ENCODE measurements around the gene HBP1. TPM values are rescaled to one million over a fixed set of nuclear protein-coding genes. Genes with fewer than 3 reads are reported as not detected.
"Not testable (repeated sequence)": the region's sequence is repeated elsewhere in the genome, so short reads cannot be mapped to it uniquely, and the experiment has no call there.

HBP1 gene
- polyA plus RNA-seq, 2 donors, result 48.7 to 58.9 TPM

DNA sequence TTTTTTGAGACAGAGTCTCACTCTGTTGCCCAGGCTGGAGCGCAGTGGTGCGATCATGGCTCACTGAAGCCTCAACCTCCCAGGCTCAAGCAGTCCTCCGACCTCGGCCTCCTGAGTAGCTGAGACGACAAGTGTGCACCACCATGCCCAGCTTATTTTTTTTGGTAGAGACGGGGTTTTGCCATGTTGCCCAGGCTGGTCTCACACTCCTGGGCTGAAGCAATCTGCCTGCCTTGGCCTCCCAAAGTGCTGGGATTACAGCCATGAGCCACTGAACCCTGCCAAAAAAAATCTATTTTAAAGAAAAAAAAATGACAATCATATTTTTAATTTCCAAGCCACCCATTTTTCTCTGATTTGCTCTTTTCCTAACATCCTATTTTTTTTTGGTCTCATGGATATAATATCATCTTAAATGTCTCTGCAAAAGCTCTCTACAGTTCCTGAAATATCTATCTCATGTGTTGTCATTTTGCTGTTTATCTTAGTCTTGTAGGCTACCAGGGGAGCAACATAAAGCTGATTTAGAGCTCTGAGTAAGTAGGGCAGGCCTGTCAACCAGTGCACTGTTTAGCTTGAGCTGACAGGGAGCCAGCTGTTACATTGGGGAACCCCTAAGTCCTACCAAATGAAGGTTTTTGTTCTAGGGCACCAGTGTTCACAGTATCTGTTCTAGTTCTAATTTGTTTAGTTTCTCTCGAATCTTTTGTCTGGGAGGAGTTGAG, 29.9 kb upstream of the HBP1 start:
- Histone ChIP-seq H3K36me3 (ENCODE audit: control insufficient read depth in 2 of 2, insufficient read depth in 2 of 2, low read length in 1 of 2) (no peaks in the 10 kb centered on the region), H3K4me1 (ENCODE audit: control insufficient read depth in 2 of 2, insufficient read depth in 2 of 2, low read length in 1 of 2) (no peaks in the 10 kb centered on the region)
- WGBS, 2 donors, result 80 to 87% methylated on average over 7 of the region's 7 CpGs

DNA sequence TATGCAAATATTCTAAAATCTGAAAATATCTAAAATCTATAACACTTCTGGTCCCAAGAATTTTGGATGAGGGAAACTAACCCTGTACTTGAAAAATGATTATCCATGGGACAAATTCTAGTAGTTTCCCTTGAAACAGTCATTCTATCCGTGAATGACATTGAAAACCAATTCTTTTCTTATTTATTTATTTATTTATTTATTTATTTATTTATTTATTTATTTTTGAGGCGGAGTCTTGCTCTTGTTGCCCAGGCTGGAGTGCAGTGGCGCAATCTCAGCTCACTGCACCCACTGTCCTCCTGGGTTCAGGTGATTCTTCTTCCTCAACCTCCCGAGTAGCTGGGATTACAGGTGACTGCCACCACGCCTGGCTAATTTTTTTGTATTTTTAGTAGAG, 24.9 kb upstream of the HBP1 start:
- H3K4me3 ChIP-seq (ENCODE audit: low read depth in 1 of 2, low read length in 2 of 2); H3K27me3 ChIP-seq (ENCODE audit: control insufficient read depth in 1 of 2, insufficient read depth in 2 of 2, low read length in 2 of 2); H3K9me3 ChIP-seq (ENCODE audit: control insufficient read depth in 2 of 2, insufficient read depth in 1 of 2, low read depth in 1 of 2, low read length in 1 of 2); H3K27ac ChIP-seq (ENCODE audit: low read depth in 2 of 2, low read length in 1 of 2); H3K36me3 ChIP-seq (ENCODE audit: control insufficient read depth in 2 of 2, insufficient read depth in 2 of 2, low read length in 1 of 2); H3K4me1 ChIP-seq (ENCODE audit: control insufficient read depth in 2 of 2, insufficient read depth in 2 of 2, low read length in 1 of 2): not testable (repeated sequence)
- WGBS, 2 donors, result 86 to 88% methylated on average over 5 of the region's 5 CpGs

More for the DNA sequence above, 29.9 kb upstream of the HBP1 start:
- H3K4me3 ChIP-seq (ENCODE audit: low read depth in 1 of 2, low read length in 2 of 2), result no peak overlapping the region
- no peaks in the 10 kb centered on the region for H3K27me3 ChIP-seq (ENCODE audit: control insufficient read depth in 1 of 2, insufficient read depth in 2 of 2, low read length in 2 of 2)
- no peaks in the 10 kb centered on the region for H3K9me3 ChIP-seq (ENCODE audit: control insufficient read depth in 2 of 2, insufficient read depth in 1 of 2, low read depth in 1 of 2, low read length in 1 of 2)
- H3K27ac ChIP-seq (ENCODE audit: low read depth in 2 of 2, low read length in 1 of 2), result no peak overlapping the region

DNA sequence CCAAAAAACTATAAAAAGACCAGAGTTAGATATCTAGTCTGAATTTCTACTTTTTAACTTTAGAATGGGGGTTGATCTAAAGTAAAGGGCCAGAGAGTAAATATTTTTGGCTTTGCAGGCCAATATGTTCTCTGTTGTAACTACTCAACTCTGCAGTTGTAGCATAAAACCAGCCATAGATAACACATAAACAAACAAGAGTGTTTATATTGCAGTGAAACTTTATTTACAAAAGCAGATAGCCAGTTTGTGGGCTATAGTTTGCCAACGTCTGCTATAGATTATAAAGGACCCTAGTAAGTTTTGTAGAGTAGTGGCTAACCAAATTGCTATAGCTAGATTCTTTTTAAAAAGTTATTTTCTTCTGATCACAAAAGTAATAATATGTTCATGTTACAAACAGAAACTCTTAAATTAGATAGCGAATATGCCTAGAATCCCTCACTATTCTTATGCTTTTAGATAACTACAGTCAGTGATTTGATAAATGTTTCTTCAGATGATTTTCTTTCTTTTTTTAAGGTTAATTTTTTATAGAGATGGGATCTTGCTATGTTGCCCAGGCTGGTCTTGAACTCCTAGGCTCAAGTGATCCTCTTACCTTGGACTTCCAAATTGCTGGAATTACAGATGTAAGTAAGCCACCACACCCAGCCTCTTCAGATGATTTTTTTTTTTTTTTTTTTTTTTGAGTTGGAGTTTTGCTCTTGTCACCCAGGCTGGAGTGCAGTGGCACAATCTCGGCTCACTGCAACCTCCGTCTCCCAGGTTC, 23.6 kb upstream of the HBP1 start:
- Histone ChIP-seq H3K9me3 (ENCODE audit: control insufficient read depth in 2 of 2, insufficient read depth in 1 of 2, low read depth in 1 of 2, low read length in 1 of 2) (no peaks in the 10 kb centered on the region), H3K4me3 (ENCODE audit: low read depth in 1 of 2, low read length in 2 of 2) (no peak overlapping the region), H3K27me3 (ENCODE audit: control insufficient read depth in 1 of 2, insufficient read depth in 2 of 2, low read length in 2 of 2) (no peaks in the 10 kb centered on the region), H3K27ac (ENCODE audit: low read depth in 2 of 2, low read length in 1 of 2) (no peak overlapping the region), H3K36me3 (ENCODE audit: control insufficient read depth in 2 of 2, insufficient read depth in 2 of 2, low read length in 1 of 2) (no peaks in the 10 kb centered on the region), H3K4me1 (ENCODE audit: control insufficient read depth in 2 of 2, insufficient read depth in 2 of 2, low read length in 1 of 2) (no peaks in the 10 kb centered on the region)
- WGBS, 2 donors, result 84% methylated on average over 4 of the region's 4 CpGs

DNA sequence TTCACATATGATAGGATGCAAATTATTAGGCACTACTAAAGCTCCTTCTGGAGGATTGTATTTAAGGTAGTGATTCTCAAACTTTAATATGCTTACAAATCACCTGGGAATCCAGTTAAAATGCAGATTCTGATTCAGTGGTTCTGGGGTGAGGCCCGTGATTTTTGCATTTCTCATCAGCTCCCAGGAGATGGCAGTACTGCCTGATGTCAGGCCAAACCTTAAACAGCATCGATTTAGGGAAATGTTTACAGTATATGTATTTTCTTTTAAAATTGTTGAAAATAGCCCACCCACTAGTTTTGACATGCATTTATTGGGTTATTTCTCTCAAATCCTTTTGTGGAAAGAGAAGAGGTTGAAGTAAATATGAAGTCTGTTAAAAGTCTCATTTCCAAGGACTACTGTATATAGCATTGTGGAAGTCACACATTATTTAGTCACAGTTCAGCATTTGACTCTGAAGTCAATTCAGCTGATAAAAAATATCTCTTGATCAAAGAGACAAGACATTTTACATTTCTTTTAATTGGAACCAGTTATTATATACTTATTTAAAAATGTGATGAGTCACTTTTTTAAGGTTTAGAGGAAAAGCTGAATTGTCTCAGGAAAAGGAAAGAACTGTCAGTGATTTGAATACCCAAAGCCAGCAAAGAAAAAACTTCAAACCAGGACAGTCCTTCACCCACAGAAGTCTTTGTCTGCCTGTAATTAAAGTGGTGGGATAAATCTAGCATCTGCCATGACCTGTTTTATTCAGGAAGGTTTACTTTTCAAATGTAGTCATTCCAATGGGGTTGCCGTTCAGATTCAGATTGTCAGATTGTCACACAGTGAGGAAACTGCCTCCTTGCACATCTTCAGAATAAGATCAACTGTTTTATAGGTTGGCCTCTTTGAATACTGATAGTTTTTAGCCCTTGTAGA, 21.1 kb upstream of the HBP1 start:
- Histone ChIP-seq H3K27ac (ENCODE audit: low read depth in 2 of 2, low read length in 1 of 2) (no peak overlapping the region), H3K9me3 (ENCODE audit: control insufficient read depth in 2 of 2, insufficient read depth in 1 of 2, low read depth in 1 of 2, low read length in 1 of 2) (no peaks in the 10 kb centered on the region), H3K4me1 (ENCODE audit: control insufficient read depth in 2 of 2, insufficient read depth in 2 of 2, low read length in 1 of 2) (no peaks in the 10 kb centered on the region), H3K27me3 (ENCODE audit: control insufficient read depth in 1 of 2, insufficient read depth in 2 of 2, low read length in 2 of 2) (no peaks in the 10 kb centered on the region), H3K36me3 (ENCODE audit: control insufficient read depth in 2 of 2, insufficient read depth in 2 of 2, low read length in 1 of 2) (no peaks in the 10 kb centered on the region), H3K4me3 (ENCODE audit: low read depth in 1 of 2, low read length in 2 of 2) (no peak overlapping the region)
- 24 to 28% methylated on average over 3 of the region's 3 CpGs for WGBS, 2 donors

DNA sequence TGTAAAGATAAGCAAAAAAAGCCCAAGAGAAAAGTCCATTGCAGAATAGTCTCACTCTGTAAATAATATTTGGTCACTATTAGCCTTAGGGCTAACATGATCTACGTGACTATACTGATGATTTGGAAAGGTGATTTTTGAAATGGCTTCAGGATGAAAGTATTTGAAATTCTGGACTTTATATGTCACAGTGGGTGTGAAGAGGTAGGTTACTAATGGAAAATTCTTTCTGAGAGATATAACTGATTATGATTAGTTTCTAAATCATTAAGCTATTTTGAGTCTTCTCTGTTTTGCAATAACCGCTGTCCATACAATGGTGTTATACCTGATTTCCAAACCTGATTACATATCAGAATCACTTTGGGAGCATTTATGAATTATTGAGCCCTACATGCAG, 20.1 kb upstream of the HBP1 start:
- no peaks in the 10 kb centered on the region for H3K36me3 ChIP-seq (ENCODE audit: control insufficient read depth in 2 of 2, insufficient read depth in 2 of 2, low read length in 1 of 2)
- no peak overlapping the region for H3K27ac ChIP-seq (ENCODE audit: low read depth in 2 of 2, low read length in 1 of 2)
- WGBS, 2 donors, result 91 to 93% methylated on average over 2 of the region's 2 CpGs
- no peak overlapping the region for H3K4me3 ChIP-seq (ENCODE audit: low read depth in 1 of 2, low read length in 2 of 2)
- no peaks in the 10 kb centered on the region for H3K4me1 ChIP-seq (ENCODE audit: control insufficient read depth in 2 of 2, insufficient read depth in 2 of 2, low read length in 1 of 2)
- H3K9me3 ChIP-seq (ENCODE audit: control insufficient read depth in 2 of 2, insufficient read depth in 1 of 2, low read depth in 1 of 2, low read length in 1 of 2), result no peaks in the 10 kb centered on the region
- H3K27me3 ChIP-seq (ENCODE audit: control insufficient read depth in 1 of 2, insufficient read depth in 2 of 2, low read length in 2 of 2), result no peaks in the 10 kb centered on the region

DNA sequence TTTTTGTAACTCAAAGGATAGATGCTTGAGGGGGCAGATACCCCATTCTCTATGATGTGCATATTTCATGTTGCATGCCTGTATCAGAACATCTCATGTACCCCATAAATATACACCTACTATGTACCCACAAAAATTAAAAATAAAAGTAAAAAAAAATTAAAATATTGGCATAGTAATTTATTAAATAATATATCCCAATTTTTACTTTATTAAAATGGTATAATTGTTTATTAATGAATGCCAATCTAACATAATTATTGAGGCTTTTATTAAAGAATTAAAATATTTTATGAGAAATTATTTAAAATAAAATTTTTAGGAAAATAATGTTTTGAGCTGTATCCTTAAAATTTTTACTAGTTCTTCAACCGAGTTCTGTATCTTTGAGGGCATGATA, 18.9 kb upstream of the HBP1 start:
- Histone ChIP-seq H3K27ac (ENCODE audit: low read depth in 2 of 2, low read length in 1 of 2) (no peak overlapping the region), H3K27me3 (ENCODE audit: control insufficient read depth in 1 of 2, insufficient read depth in 2 of 2, low read length in 2 of 2) (no peaks in the 10 kb centered on the region), H3K36me3 (ENCODE audit: control insufficient read depth in 2 of 2, insufficient read depth in 2 of 2, low read length in 1 of 2) (peaks cover 0 to under 1% of the 10 kb centered on the region in 2 donors), H3K4me1 (ENCODE audit: control insufficient read depth in 2 of 2, insufficient read depth in 2 of 2, low read length in 1 of 2) (no peaks in the 10 kb centered on the region), H3K4me3 (ENCODE audit: low read depth in 1 of 2, low read length in 2 of 2) (no peak overlapping the region), H3K9me3 (ENCODE audit: control insufficient read depth in 2 of 2, insufficient read depth in 1 of 2, low read depth in 1 of 2, low read length in 1 of 2) (no peaks in the 10 kb centered on the region)
- 91 to 93% methylated on average over 1 of the region's 1 CpG for WGBS, 2 donors

DNA sequence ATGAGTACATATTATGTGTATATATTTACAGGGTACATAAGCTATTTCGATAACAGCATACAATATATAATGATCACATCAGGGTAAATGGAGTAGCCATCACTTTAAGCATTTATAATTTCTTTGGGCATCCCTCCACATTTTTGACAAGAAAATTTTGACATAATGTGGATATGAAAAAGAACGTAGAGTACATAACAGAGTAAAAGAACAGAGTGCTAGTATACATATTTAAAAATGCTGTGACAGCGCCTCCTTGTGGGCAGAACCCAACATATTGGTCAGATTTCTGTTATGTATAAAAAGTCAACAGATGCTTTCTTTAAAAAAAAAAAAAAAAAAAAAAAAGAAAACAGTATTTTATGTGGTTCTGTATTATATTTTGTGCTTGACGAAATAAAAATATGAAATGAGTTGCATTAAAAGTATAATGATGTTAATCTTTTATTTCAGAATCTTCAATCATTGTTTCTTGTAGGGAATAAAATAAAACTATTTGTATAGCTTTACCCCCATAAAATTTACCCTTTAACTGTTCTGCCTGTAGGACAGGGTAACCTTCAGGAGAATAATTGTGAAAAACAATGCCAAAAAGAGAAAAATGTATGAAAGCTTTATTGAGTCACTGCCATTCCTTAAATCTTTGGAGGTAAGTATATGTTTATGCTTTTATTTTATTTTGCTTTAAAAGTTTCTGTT, 18.3 kb upstream of the HBP1 start:
- peaks cover 0 to 2% of the 10 kb centered on the region in 2 donors for H3K36me3 ChIP-seq (ENCODE audit: control insufficient read depth in 2 of 2, insufficient read depth in 2 of 2, low read length in 1 of 2)

DNA sequence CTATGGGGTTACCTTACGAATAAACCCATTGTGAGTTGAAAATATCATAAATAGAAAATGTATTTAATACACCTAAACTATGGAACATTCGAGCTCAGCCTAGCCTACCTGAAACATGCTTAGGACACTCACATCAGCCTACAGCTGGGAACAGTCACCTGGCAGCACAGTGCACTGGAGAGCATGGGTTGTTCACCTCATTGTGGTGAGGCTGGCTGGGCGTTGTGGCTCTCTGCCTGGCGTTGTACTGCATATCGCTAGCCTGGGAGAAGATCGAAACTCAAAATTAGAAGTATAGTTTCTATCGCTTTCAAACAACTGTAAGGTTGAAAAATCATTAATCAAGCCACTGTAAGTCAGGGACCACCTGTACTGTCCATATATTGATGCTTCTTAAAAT, 17.3 kb upstream of the HBP1 start:
- H3K36me3 ChIP-seq (ENCODE audit: control insufficient read depth in 2 of 2, insufficient read depth in 2 of 2, low read length in 1 of 2), result peaks cover 0 to 2% of the 10 kb centered on the region in 2 donors
- no peak overlapping the region for H3K4me3 ChIP-seq (ENCODE audit: low read depth in 1 of 2, low read length in 2 of 2)
- no peak overlapping the region for H3K27ac ChIP-seq (ENCODE audit: low read depth in 2 of 2, low read length in 1 of 2)
- 93 to 96% methylated on average over 7 of the region's 7 CpGs for WGBS, 2 donors
- H3K27me3 ChIP-seq (ENCODE audit: control insufficient read depth in 1 of 2, insufficient read depth in 2 of 2, low read length in 2 of 2), result no peaks in the 10 kb centered on the region
- no peaks in the 10 kb centered on the region for H3K4me1 ChIP-seq (ENCODE audit: control insufficient read depth in 2 of 2, insufficient read depth in 2 of 2, low read length in 1 of 2)
- no peaks in the 10 kb centered on the region for H3K9me3 ChIP-seq (ENCODE audit: control insufficient read depth in 2 of 2, insufficient read depth in 1 of 2, low read depth in 1 of 2, low read length in 1 of 2)

More for the DNA sequence above, 18.3 kb upstream of the HBP1 start:
- Histone ChIP-seq H3K9me3 (ENCODE audit: control insufficient read depth in 2 of 2, insufficient read depth in 1 of 2, low read depth in 1 of 2, low read length in 1 of 2) (no peaks in the 10 kb centered on the region), H3K4me3 (ENCODE audit: low read depth in 1 of 2, low read length in 2 of 2) (no peak overlapping the region), H3K4me1 (ENCODE audit: control insufficient read depth in 2 of 2, insufficient read depth in 2 of 2, low read length in 1 of 2) (no peaks in the 10 kb centered on the region), H3K27ac (ENCODE audit: low read depth in 2 of 2, low read length in 1 of 2) (no peak overlapping the region), H3K27me3 (ENCODE audit: control insufficient read depth in 1 of 2, insufficient read depth in 2 of 2, low read length in 2 of 2) (no peaks in the 10 kb centered on the region)
- 23 to 25% methylated on average over 4 of the region's 4 CpGs for WGBS, 2 donors

DNA sequence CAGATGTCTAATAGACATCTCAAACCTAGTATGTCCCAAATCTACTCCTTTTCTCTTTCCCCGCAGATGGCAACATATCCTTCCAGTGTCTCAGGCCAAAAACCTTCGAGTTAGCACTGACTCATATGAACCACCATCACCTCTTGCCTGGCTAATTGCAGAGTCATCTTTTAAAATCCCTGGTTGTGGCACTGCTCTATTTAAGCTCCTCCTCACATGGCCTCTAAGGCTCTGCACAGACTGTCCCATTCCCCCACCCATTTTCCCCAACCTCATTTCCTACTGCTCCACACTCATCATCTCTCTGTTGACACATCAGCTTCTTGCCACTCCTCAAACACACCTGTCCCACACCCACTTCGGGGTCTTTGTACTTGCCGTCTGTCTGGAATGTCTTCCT, 16.8 kb upstream of the HBP1 start:
- Histone ChIP-seq H3K9me3 (ENCODE audit: control insufficient read depth in 2 of 2, insufficient read depth in 1 of 2, low read depth in 1 of 2, low read length in 1 of 2) (no peaks in the 10 kb centered on the region), H3K36me3 (ENCODE audit: control insufficient read depth in 2 of 2, insufficient read depth in 2 of 2, low read length in 1 of 2) (peaks cover 0 to 2% of the 10 kb centered on the region in 2 donors), H3K27me3 (ENCODE audit: control insufficient read depth in 1 of 2, insufficient read depth in 2 of 2, low read length in 2 of 2) (no peaks in the 10 kb centered on the region), H3K4me1 (ENCODE audit: control insufficient read depth in 2 of 2, insufficient read depth in 2 of 2, low read length in 1 of 2) (no peaks in the 10 kb centered on the region), H3K4me3 (ENCODE audit: low read depth in 1 of 2, low read length in 2 of 2) (no peak overlapping the region), H3K27ac (ENCODE audit: low read depth in 2 of 2, low read length in 1 of 2) (no peak overlapping the region)
- WGBS, 2 donors, result 41 to 54% methylated on average over 4 of the region's 4 CpGs
